Immature natural killer cell (primary cell): ENCODE measurements around the gene DHDH. TPM values are rescaled to one million over a fixed set of nuclear protein-coding genes. Genes with fewer than 3 reads are reported as not detected.
"Not testable (repeated sequence)": the region's sequence is repeated elsewhere in the genome, so short reads cannot be mapped to it uniquely, and the experiment has no call there.

Experiments used
- DNase-seq, 3 donors: peaks; one replicate each; pipeline ENCODE4 v3.0.0; 2022; ENCODE audit warnings: mixed read lengths in 1 of 3
- H3K27ac Mint-ChIP-seq, 6 donors: one replicate each; pipeline ENCODE4 v1.8.0; 2020; ENCODE audit warnings: mixed read lengths in 6 of 6, mild to moderate bottlenecking in 5 of 6, inconsistent platforms in 4 of 6, moderate library complexity in 3 of 6
- H3K27me3 Mint-ChIP-seq, 3 donors: one replicate each; pipeline ENCODE4 v1.8.0; 2020 to 2021; ENCODE audit warnings: low read depth in 3 of 3, mild to moderate bottlenecking in 3 of 3, mixed read lengths in 3 of 3, moderate library complexity in 3 of 3, inconsistent platforms in 1 of 3
- H3K36me3 Mint-ChIP-seq, 3 donors: one replicate each; pipeline ENCODE4 v1.8.0; 2020; ENCODE audit warnings: mixed read lengths in 3 of 3, inconsistent platforms in 2 of 3, mild to moderate bottlenecking in 2 of 3
- H3K4me1 Mint-ChIP-seq, 2 donors: one replicate each; pipeline ENCODE4 v1.8.0; 2020; ENCODE audit warnings: inconsistent platforms in 2 of 2, mild to moderate bottlenecking in 2 of 2, mixed read lengths in 2 of 2, moderate library complexity in 1 of 2
- H3K4me3 Mint-ChIP-seq, 5 donors: one replicate each; pipeline ENCODE4 v1.8.0; 2020; ENCODE audit warnings: mild to moderate bottlenecking in 5 of 5, mixed read lengths in 5 of 5, inconsistent platforms in 3 of 5, moderate library complexity in 3 of 5
- H3K9me3 Mint-ChIP-seq, 6 donors: one replicate each; pipeline ENCODE4 v1.8.0; 2020; ENCODE audit warnings: mild to moderate bottlenecking in 6 of 6, mixed read lengths in 6 of 6, inconsistent platforms in 4 of 6, moderate library complexity in 3 of 6
- polyA plus RNA-seq, 3 donors: library from polyadenylated mRNA; unstranded; fragments of 300-500 nt; fragmentation: Illumina TruSeq; gene quantifications; one replicate each; pipeline ENCODE4 v1.2.3, GENCODE V29; 2021

Gene DHDH
- 1 to 10 TPM in 1 of 3 donors, not detected in 2; 1.3 TPM for polyA plus RNA-seq

DNA sequence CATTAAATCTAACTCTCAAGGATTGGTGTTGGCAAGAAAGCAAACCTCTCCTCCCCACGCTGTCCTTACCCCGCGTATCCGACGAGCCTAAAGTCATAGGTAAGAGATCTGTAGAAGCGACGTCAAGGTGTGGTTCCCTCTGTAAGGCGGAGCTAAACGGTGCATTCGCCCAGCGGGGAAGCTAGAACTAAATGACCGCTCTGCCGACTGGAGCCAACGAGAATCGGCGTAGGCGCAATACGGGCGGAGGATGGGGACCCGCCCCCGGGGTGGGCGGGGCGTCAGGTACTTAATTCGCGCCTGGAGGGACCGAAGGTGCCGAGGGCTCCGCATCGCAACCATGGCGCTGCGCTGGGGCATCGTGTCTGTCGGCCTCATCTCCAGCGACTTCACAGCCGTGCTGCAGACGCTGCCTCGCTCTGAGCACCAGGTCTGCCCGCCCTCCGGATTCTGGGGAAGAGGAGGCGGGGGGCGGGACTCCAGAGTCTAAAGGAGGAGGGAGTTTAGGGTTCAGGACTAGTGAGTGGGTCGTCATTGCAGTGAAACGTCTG, at the start of gene DHDH:
TSS of gene DHDH (plus strand) at position 318 of the 551 bp plus-strand sequence. CDS start at position 341, 23 bp downstream.
- DNase-seq: peak; percentile 65 to 75 (median 72)
- Mint-ChIP-seq H3K27ac (peak within 1 kb of the TSS in 4 of 6 donors; percentile 17 to 56 (median 26)), H3K9me3 (no peaks in the 10 kb centered on the region), H3K27me3 (peaks cover 3 to 6% (median 4%) of the 10 kb centered on the region in 3 donors), H3K4me3 (peak within 1 kb of the TSS; percentile 78 to 87 (median 84)), H3K36me3 (no peaks in the 10 kb centered on the region), H3K4me1 (peaks cover 8 to 13% of the 10 kb centered on the region in 2 donors)

DNA sequence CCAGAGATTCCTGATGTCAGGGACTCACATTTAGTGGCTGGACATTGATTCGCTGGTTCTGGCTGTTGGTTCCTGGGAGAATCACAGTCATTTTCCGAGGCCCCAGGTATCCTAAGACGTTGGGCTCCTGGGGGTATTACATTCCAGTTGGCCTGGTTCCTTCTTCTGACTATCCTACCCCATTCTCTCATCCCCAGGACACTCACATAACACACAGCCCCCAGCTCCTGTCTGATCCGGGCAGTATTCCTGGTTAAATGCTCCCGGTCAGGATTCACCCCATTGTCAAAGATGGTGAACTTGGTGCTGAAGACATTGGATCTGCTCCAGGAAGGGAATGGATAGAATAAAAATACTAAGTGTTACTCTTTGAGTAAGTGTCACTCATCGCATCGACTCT, 49.8 kb upstream of the DHDH start:
- H3K4me3 Mint-ChIP-seq: no peak overlapping the region
- H3K36me3 Mint-ChIP-seq: no peaks in the 10 kb centered on the region
- no peaks in the 10 kb centered on the region for H3K4me1 Mint-ChIP-seq
- no peaks in the 10 kb centered on the region for H3K9me3 Mint-ChIP-seq
- no peak for DNase-seq
- peaks cover 8 to 11% (median 8%) of the 10 kb centered on the region in 3 donors for H3K27me3 Mint-ChIP-seq
- no peak overlapping the region for H3K27ac Mint-ChIP-seq

DNA sequence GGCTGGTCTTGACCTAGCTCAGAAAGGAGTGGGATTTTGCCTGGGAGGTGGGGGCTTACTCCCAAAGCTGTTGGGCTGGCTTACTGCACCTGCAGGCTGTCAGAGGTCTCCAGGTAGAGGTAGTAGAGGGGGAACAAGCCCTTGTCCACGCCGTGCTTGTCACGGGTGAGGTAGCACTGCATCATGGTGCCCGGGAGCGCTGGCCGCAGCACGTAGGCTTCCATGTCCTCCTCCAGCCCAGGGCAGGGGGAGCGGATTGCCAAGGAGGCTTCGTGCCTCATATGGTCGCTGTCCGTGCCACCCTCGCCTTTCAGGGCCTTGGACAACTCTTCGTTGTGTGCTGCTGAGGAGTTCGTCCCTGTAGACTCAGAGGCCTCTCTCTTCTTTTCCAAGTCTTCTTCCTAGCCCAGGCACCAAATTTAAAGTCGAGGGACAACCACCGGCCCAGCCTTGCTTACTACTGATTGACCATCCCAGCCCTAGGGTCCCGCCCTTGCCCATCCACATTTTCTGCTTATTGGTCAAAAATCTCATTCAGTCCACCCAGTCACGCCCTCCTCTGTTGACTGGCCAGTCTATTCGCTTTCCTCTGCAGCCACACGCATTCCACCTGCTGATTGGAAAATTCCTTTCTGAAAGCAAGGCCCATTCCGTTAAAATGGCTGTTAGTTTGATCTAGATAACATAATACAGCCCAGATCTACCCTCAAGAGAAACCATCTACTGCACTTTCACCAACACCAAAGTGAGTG, 45.5 kb upstream of the DHDH start:
- Mint-ChIP-seq H3K9me3 (no peaks in the 10 kb centered on the region), H3K27ac (no peak overlapping the region), H3K4me1 (no peaks in the 10 kb centered on the region), H3K27me3 (peaks cover 0 to 15% (median 6%) of the 10 kb centered on the region in 3 donors), H3K36me3 (no peaks in the 10 kb centered on the region), H3K4me3 (no peak overlapping the region)
- DNase-seq: no peak

DNA sequence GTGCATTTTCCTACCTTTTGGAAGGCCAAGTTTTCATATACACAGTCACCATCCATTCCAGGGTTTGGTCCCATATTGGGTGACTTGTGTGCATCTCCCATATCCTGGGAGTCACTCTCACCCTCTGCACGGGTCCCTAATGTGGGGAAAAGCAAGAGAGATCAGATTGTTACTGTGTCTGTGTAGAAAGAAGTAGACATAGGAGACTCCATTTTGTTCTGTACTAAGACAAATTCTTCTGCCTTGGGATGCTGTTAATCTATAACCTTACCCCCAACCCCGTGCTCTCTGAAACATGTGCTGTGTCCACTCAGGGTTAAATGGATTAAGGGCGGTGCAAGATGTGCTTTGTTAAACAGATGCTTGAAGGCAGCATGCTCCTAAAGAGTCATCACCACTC, 44.0 kb upstream of the DHDH start:
- H3K36me3 Mint-ChIP-seq, H3K9me3 Mint-ChIP-seq, H3K4me1 Mint-ChIP-seq, DNase-seq, H3K4me3 Mint-ChIP-seq, H3K27ac Mint-ChIP-seq: not testable (repeated sequence)
- peaks cover 4 to 23% (median 6%) of the 10 kb centered on the region in 3 donors for H3K27me3 Mint-ChIP-seq

DNA sequence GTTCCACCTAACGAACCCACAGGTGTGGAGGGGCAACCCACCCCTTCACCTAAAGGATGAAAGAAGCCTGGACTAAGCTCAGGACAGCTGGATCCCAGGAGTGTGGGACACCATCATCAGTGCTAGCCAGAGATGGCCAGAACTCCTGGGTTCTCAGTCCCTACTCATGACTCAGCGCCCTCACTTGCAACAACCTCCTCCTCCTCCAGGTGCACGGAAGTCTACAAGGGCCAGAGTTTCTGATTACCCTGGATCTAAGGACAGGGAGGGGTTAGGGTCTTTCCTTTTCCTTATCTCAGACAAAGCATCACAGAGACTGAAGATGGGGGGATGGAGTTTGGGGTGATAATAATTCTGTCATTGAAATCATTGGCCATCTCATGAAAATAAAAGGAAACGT, 42.9 kb upstream of the DHDH start:
- H3K4me3 Mint-ChIP-seq: no peak overlapping the region
- no peak overlapping the region for H3K27ac Mint-ChIP-seq
- H3K36me3 Mint-ChIP-seq: no peaks in the 10 kb centered on the region
- no peaks in the 10 kb centered on the region for H3K4me1 Mint-ChIP-seq
- DNase-seq: no peak
- H3K27me3 Mint-ChIP-seq: peaks cover 4 to 27% (median 8%) of the 10 kb centered on the region in 3 donors
- no peaks in the 10 kb centered on the region for H3K9me3 Mint-ChIP-seq

DNA sequence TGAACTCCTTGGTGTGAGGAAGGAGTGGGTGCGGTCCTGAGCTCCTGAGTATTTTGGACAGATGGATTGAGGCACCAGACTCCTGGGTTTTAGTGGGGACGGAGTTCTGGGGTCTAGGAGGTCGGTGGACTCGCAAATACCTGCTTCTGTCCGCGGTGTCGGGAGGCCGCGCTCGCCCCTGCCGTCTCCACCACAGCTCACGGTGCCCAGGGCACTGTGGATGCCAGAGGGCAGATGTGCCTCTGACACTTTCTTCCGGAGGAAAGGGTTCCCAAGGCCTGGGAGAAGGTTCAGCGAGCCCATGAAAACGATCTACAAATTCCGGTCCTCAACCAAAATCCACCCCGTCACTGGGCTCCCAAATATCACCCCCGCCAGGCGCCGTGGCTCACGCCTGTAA, 38.3 kb upstream of the DHDH start:
- Mint-ChIP-seq H3K4me3 (no peak overlapping the region), H3K4me1 (peaks cover 8 to 9% of the 10 kb centered on the region in 2 donors), H3K27me3 (peaks cover 5 to 34% (median 8%) of the 10 kb centered on the region in 3 donors), H3K27ac (no peak overlapping the region), H3K9me3 (no peaks in the 10 kb centered on the region), H3K36me3 (no peaks in the 10 kb centered on the region)
- DNase-seq: no peak

DNA sequence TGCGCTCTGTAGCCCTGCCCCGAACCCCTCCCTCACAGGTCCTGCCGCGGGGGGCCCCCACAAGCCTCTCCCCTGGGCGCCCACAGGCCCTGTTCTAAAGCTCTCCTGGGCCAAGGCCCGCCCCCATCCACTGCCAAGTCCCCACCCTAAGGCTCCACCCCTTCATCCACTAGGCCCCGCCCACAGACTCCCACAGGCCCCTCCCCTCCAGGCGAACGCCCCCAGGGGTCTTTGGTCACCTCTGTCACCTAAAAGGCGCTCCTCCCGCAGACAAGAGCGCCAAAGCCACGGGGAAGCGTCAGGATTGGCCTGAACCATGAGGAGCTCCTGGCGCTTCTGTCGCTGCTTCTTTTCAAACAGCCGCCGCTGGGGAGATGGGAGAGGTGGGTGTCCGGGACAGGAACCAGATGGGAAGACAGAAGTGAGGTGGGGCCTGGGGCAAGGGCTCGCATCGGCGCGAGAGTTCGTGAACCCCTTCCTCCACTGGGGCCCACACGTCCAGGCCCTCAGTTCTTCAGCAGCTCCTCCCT, 37.2 kb upstream of the DHDH start:
- H3K36me3 Mint-ChIP-seq: peaks cover 0 to 4% (median 0%) of the 10 kb centered on the region in 3 donors
- no peaks in the 10 kb centered on the region for H3K9me3 Mint-ChIP-seq
- peak overlapping the region in 1 of 5 donors; percentile 12 for H3K4me3 Mint-ChIP-seq
- H3K27me3 Mint-ChIP-seq: peaks cover 5 to 30% (median 6%) of the 10 kb centered on the region in 3 donors
- DNase-seq: peak in 1 of 3 donors; percentile 27
- peaks cover 18 to 19% of the 10 kb centered on the region in 2 donors for H3K4me1 Mint-ChIP-seq
- no peak overlapping the region for H3K27ac Mint-ChIP-seq

DNA sequence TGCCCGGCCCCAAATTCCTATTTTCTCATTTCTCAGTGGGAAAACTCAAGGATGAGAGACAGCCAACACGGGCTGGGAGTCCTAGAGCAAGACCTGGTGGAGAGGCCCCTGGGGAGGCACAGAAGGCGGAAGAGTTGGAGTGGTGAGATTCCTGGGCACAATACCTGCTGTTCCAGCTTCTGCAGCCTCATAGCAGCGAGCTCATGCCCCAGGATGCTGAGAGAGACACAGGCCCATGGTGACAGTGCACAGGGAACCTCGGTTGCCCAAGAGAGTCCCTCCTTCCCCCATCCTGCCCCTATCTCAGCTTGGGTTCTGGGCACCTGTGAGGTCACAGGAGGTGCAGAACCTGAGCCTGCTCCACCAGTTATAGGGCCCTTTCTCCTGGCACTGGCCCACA, 36.3 kb upstream of the DHDH start:
- no peaks in the 10 kb centered on the region for H3K9me3 Mint-ChIP-seq
- H3K4me3 Mint-ChIP-seq: no peak overlapping the region
- peaks cover 4 to 26% (median 5%) of the 10 kb centered on the region in 3 donors for H3K27me3 Mint-ChIP-seq
- no peak for DNase-seq
- H3K36me3 Mint-ChIP-seq: peaks cover 0 to 4% (median 3%) of the 10 kb centered on the region in 3 donors
- H3K4me1 Mint-ChIP-seq: peaks cover 24 to 27% of the 10 kb centered on the region in 2 donors
- no peak overlapping the region for H3K27ac Mint-ChIP-seq

DNA sequence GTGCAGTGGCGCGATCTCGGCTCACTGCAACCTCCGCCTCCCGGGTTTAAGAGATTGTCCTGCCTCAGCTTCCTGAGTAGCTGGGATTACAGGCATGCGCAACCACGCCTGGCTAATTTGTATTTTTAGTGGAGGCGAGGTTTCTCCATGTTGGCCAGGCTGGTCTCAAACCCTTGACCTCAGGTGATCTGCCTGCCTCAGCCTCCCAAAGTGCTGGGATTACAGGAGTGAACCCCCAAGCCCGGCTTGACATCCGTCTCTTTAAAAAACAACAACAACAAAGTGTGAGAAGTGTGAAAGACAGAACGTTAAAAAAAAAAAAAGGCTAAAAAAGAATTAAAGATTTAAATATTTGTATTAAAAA, 34.1 kb upstream of the DHDH start:
- peak overlapping the region; percentile 70 to 98 (median 91) for H3K4me3 Mint-ChIP-seq
- H3K36me3 Mint-ChIP-seq, H3K9me3 Mint-ChIP-seq, DNase-seq: not testable (repeated sequence)
- H3K4me1 Mint-ChIP-seq: peaks cover 27 to 34% of the 10 kb centered on the region in 2 donors
- peak overlapping the region in 5 of 6 donors; percentile 62 to 99 (median 96) for H3K27ac Mint-ChIP-seq
- peaks cover 2 to 11% (median 5%) of the 10 kb centered on the region in 3 donors for H3K27me3 Mint-ChIP-seq

DNA sequence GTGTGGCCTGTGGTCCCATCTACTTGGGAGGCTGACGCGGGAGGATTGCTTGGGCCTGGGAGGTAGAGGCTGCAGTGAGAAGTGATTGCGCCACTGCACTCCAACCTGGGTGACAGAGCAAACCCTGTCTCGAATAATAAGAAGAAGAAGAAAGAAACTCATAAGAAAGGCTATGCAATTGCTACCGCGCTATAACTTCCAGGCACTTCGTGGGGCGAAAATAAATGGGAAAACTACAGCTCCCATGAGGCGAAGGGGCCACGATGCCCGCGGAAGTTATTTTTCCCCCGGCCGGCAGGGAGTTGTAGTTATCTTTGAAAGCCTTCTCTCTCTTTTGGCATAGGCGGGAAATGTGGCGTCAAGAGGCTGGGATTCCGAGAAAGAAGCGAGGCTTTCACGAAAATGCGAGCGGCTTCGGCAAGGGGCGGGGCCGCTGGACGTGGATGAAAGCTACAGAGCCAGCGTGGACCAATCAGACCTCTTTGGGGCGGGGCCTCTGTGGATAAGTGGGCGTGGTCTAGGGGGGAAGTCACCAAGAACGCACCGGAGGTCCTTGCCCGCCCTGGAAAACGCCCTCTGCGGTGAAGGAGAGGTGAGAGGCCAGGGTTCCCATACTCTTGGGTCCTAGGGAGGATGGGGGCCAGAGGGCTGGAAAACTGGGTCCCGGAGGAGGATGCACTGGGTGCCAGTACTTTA, 33.6 kb upstream of the DHDH start, which contains the start of gene NUCB1:
TSS of gene NUCB1 (plus strand) at position 532 of the 696 bp plus-strand sequence. CDS start 485 bp downstream, outside the sequence.
- peaks cover 27 to 34% of the 10 kb centered on the region in 2 donors for H3K4me1 Mint-ChIP-seq
- H3K36me3 Mint-ChIP-seq: peaks cover 3 to 10% (median 4%) of the 10 kb centered on the region in 3 donors
- peak; percentile 95 to 97 (median 96) for DNase-seq
- H3K4me3 Mint-ChIP-seq: peak within 1 kb of the TSS; percentile 90 to 98 (median 91)
- peak within 1 kb of the TSS; percentile 87 to 99 (median 96) for H3K27ac Mint-ChIP-seq
- no peaks in the 10 kb centered on the region for H3K9me3 Mint-ChIP-seq
- peaks cover 2 to 11% (median 4%) of the 10 kb centered on the region in 3 donors for H3K27me3 Mint-ChIP-seq

DNA sequence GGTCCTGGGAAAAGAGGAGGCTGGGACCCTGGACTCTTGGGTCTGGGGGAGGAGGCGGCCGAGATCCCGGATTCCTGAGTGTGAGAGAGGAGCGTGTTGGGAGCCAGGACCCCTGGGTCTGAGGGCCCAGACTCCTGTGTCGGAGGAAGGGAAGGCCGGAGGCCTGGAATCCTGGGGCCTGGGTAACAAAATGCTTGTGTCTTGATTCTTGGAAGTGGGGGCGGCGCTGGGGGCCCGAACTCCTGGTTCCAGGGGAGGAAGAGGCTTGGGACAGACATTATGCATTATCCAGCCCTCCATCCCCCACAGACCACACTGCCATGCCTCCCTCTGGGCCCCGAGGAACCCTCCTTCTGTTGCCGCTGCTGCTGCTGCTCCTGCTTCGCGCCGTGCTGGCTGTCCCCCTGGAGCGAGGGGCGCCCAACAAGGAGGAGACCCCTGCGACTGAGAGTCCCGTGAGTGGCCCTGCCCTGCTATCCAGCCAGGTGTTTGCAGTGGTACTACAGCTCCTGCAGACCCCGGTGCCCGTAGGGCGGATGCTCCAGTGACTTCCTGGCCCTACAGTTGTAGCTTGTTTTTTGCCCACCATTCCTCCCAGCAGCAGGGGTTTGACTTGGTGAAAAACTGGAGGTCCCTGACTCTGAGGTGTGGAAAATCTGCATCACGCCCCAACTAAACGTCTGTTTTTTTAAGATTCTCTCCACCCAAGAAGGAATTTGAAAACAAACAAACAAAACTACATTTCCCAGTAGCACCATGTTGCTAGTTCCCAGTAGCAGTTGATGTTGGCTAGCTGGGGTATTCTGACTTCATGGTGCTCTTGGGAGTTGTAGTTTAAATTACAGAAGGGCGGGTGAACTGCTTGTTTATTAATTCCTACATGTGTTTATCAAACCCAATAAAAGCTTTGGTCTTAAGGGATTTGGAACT, 32.8 kb upstream of the DHDH start:
- H3K9me3 Mint-ChIP-seq: no peaks in the 10 kb centered on the region
- no peak for DNase-seq
- H3K27ac Mint-ChIP-seq: peak overlapping the region; percentile 87 to 99 (median 96)
- H3K36me3 Mint-ChIP-seq: peaks cover 4 to 10% (median 4%) of the 10 kb centered on the region in 3 donors
- peaks cover 2 to 5% (median 4%) of the 10 kb centered on the region in 3 donors for H3K27me3 Mint-ChIP-seq
- peaks cover 27 to 34% of the 10 kb centered on the region in 2 donors for H3K4me1 Mint-ChIP-seq
- peak overlapping the region; percentile 90 to 98 (median 91) for H3K4me3 Mint-ChIP-seq

DNA sequence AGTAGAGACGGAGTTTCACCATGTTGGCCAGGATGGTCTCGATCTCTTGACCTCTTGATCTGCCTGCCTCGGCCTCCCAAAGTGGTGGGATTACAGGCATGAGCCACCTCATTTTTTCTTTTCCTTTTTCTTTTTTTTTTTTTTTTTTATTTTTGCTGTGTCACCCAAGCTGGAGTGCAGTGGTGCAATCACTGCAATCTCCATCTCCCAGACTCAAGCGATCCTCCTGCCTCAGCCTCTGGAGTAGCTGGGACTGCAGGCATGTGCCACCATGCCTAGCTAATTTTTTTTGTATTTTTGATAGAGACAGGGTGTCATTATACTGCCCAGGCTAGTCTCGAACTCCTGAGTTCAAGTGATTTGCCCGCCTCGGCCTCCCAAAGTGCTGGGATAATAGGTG, 31.2 kb upstream of the DHDH start:
- H3K27me3 Mint-ChIP-seq, DNase-seq, H3K27ac Mint-ChIP-seq, H3K9me3 Mint-ChIP-seq: not testable (repeated sequence)
- H3K4me1 Mint-ChIP-seq: peaks cover 27 to 34% of the 10 kb centered on the region in 2 donors
- peaks cover 7 to 16% (median 8%) of the 10 kb centered on the region in 3 donors for H3K36me3 Mint-ChIP-seq
- peak overlapping the region in 1 of 5 donors; percentile 38 for H3K4me3 Mint-ChIP-seq

DNA sequence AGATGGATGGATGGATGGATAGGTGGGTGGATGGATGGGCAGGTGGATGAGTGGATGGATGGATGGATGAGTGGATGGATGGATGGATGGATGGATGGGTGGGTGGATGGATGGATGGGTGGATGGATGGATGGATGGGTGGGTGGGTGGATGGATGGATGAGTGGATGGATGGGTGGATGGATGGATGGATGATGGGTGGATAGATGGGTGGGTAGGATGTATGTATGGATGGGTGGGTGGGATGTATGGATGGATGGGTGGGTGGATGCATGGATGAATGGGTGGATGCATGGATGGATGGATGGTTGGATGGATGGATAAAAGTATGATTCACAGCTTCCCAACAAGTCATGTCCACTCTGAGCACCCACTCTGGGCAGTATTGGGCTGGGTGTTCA, 29.7 kb upstream of the DHDH start:
- DNase-seq, H3K27me3 Mint-ChIP-seq, H3K27ac Mint-ChIP-seq, H3K4me3 Mint-ChIP-seq, H3K9me3 Mint-ChIP-seq: not testable (repeated sequence)
- peaks cover 7 to 25% (median 8%) of the 10 kb centered on the region in 3 donors for H3K36me3 Mint-ChIP-seq
- peaks cover 27 to 34% of the 10 kb centered on the region in 2 donors for H3K4me1 Mint-ChIP-seq
